GM18870 (cell line): ENCODE results near the gene CDC42EP1.
"Not testable (repeated sequence)": the region's sequence is repeated elsewhere in the genome, so short reads cannot be mapped to it uniquely, and the experiment has no call there.

Experiments used
- ATAC-seq: cut with Tn5 transposase; IDR thresholded peaks from one replicate; pipeline ENCODE4 v1.9.1; 2021; ENCODE audit warnings: moderate library complexity; ENCODE audit not compliant: unreplicated experiment

The CDC42EP1 gene, protein sequence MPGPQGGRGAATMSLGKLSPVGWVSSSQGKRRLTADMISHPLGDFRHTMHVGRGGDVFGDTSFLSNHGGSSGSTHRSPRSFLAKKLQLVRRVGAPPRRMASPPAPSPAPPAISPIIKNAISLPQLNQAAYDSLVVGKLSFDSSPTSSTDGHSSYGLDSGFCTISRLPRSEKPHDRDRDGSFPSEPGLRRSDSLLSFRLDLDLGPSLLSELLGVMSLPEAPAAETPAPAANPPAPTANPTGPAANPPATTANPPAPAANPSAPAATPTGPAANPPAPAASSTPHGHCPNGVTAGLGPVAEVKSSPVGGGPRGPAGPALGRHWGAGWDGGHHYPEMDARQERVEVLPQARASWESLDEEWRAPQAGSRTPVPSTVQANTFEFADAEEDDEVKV

DNA sequence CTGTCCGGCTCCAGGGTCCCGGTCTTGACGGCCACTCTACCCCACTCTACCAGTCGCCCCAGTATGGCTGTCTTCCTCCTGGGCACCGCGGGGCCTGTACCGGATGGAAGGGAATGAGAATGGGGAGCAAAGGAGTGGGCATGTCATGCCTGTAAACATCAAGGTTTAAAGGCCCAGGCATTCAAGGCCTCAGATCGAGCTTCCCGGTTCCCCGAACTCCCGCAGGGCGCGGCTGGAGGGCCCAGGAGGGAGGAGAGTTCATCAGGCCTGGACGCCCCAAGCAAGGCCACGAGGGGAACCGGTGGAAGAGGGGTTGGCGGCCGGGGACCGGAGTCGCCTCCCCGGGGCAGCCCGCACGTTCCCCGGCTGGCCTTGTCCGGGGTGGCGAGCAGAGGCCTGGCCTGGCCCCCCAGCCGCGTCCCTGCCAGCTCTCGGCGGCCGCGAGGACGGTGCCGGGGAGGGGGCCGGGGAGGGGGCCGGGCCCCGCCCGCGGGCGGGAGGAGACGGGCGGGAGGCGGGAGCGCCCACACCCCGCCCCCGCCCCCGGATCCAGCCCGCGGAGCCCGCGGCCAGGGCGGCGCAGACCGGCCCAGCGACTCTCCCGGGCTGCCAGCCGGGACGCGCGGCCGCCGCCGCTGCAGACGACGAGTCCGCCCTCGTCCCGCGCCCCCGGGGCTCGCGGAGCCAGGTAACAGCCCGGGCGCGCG lies at the start of gene CDC42EP1:
CDC42EP1 (plus strand) TSS at position 580 of the 707 bp plus-strand sequence. CDS start 5,870 bp downstream, outside the sequence.
- ATAC-seq = no peak

DNA sequence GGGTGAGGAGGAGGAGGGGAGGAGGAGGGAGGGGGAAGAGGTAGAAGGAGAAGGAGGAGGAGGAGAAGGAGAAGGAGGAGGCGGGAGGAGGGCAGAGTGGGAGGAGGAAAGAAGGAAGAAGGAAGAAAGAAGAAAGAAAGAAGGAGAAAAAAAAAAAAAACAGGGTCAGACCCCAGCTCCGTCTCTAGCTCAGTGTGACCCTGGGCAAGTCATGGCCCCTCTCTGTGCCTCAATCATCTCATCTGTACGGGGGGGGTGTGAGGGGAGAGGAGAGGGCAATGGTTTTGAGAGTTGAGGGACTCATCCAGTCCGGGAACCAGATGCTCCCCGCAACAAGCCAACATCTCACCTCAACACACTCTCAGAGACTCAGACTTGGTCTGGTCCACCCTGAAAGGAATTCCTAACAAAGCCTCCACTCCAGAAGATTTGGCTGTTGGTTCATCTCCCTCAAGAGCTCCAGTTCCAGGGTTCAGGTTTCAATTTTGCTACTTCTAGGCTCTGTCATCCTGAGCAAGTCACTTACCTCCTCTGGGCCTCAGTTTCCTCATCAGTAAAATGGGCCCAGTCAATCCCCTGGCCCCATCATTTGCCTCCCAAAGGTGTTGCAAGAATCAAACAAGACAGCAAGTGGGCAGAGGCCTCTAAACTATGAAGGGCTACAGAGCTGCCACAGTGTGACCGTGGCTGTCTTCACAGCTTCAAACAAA lies 48.7 kb upstream of the CDC42EP1 start:
- ATAC-seq = no peak

DNA sequence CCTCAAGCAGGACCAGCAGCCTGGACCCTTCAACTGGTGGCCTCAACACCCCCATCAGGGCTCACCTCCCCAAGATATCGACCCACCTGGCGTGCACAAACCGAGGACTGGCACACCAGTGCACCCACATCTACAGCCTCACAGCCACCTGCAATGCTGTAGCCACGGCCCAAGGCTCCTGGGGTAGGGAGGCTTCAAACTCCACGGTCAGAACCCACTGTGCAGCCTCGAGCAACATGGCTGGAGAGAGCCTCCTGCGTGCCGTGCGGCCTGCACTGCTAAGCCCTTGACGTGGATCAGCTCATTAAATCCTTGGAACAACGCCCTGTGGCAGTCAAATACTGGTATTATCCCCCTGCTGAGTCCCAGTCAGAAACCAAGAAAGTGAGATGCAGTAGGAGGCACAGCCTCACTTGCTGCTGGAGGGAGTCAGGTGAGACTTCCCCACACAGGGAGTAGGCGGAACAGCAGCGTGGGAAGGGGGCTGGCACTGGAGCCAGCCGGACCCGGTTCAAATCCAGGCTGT lies 45.7 kb upstream of the CDC42EP1 start:
- no peak for ATAC-seq

DNA sequence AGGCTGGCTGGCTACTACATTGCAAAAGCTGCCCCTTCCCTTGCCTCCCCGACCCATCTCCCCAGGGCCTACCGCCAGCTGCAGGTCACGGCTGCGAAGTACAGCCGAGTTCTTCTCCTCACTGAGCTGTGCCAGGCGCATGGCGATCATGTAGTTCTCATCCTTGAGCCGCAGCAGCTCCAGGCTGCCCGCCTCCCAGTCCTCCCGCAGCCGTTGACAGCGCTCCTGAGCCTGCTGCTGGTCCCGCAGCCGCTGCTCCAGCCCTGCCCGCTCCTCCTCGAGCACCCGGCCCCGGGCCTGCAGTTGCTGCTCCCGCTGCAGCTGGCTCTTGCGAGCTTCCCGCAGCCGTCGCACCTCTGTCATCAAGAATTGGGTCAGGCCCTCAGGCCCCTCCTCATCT lies 44.4 kb upstream of the CDC42EP1 start:
- no peak for ATAC-seq

DNA sequence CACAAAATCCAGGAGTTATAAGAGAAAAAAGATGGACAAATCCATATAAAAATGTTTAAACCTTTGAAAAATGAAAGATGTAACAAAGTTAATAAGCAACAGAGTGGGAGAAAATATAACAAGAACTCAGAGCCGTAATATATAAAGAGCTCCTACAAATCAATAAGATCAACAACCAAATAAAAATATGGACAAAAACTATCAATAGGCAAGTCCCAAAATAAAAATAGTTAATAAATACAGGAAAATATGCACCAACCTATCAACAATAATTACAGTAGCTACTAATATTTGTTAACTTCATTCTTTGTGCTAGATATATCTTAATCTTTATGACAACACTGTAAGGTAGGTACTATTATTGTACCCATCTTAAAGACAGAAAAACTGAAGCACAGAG lies 43.8 kb upstream of the CDC42EP1 start:
- ATAC-seq = no peak

DNA sequence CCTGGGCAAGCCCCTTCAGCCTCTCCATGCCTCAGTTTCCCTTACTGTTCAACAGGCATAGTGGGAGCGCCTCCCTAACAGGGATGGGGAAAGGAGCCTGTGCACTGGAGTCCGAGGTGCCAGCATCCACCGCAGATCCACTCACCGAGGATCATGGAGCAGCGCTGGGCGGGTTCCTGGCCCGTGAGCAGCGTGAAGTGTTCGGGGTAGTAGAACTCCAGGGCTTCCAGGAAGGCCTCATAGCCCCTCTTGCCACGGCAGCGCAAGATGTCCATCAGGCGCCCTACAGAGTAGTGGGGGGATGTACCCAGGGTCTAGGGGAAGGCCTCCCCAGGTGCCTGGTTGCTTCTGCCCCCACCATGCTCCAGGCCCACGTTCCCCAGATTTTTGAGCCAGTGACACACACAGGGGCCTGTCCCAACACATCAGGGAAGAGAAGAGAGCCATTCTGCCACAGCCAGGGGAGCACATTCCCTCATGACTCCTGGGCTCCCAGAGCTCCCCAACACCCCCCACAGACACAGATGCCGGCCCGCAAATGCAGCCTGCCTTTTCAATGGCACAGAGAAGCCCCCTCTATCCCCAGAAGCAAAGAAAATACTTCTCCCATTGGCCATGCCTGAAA lies 42.3 kb upstream of the CDC42EP1 start:
- no peak for ATAC-seq

DNA sequence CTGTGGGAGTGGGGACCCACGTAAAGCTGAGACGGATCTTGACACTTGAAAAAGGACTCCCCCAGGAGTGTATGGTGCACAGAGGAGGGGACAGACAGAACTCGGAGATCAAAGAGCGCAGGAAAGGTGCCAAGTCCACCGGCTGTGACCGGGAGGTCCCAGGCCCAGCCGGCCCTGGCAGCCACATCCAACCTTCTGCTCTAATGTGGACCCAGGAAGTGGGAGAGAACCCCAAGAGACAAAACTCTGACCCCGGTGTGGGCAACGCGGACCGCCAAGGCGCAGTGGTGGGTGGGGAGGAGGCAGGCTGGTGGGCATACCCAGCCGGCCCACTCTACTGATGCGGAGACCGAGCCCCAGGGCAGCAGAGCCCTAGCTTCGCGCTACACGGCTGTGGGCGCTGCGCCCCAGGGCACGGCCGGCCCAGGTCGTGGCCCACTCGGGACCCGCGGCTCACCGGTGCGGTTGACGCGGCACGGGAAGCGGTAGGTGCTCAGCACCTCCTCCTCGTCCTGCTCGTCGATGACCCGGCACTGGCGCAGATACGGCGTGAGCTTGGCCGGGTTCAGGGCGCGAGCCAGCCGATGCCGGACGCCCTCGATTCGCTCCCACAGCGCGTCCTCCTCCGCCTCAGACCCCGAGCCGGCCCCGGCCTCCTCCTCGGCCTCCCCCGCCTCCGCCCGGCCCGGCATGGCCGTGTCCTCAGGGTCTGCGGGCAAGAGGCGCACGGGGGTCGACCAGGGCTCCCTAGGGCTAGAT lies 41.6 kb upstream of the CDC42EP1 start:
- ATAC-seq = no peak

DNA sequence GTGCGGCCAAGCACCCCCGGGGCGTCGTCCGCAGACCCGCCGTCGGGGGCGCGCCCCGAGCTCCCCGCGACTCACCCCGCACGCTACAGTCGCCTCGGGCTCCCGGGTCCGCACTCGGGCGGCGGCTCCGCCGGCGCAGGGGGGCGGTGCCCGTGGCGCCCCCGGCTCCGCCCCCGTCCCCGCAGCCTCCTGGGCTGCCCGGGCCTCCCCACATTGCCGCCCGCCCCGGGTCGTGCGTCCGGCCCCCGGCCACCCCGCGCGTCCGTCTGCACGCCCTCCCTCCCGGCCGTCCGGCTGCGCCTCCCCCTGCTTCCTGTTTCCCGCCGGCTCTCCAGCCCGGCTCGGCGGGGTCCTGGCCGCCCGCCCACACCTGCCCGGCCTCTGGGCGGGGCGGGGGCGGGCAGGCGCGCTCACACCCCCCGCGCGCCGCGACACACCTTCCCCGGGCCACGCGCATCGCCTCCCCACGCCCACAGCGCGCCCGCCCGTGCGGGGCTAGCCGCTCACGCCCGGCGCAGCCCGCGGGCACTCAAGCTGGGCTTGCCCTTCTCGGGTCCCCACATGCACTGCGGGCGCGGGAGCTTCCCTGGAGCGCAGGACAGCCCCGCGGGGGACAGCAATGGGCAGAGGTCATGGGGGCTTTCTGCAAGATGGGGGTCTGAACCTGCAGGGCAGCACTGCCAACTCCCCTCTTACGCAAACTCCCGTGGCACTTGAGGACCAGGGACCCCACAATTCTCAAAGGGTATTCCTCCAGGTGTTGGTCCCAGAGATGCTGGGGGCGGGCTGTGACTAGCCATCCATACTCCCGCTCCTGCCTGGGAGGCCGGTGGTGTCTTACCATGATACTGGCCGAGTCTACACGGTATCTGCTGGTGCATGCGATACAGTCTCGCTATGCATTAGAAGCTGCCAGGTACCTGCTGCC lies 40.7 kb upstream of the CDC42EP1 start, which contains the start of gene CARD10:
CARD10 (minus strand) TSS at position 148 of the 928 bp plus-strand sequence. CDS start 215 bp downstream, outside the sequence.
- no peak for ATAC-seq

DNA sequence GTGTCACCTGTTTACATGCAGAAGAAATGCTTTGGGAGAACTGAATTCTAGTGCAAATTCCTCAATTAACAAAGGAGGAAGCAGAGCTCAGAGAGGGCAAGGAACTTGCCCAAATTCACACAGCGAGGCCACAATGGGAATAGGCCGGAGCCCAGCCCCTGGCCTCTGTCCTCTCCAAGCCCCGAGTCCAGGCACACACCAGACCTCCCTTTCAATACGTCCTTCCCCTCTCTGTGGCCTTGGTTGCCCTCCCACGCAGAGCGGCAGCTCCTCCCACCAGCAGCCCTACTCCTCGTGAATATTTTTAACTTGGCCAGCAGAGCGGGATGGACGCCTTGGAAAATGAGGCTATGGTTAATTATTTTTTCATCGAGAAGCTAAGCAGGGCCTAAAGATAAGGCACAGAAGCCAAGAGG lies 39.5 kb upstream of the CDC42EP1 start:
- no peak for ATAC-seq

DNA sequence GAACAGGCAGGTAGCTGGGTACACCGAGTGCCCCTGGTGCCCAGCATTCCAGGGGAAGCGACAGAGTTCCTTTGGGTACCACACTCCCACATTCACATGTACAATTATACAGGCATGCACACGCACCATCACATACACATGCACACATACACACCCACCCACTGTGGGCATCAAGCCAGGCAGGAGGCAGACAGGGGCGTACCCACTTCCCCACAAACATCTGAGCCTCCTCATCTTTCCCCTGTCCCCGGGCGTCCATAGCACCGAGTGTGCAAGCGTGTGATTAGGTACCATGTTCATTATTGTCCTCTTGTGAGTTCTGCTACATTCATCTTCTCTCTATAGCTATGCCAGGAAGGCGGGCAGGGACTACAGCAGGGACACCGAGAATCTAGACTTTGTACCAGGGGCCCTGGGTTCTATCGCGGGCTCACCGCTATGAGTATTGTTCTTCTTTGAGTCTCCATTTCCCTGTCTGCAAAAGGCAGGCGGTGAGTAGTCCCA lies 39.0 kb upstream of the CDC42EP1 start:
- ATAC-seq = no peak

DNA sequence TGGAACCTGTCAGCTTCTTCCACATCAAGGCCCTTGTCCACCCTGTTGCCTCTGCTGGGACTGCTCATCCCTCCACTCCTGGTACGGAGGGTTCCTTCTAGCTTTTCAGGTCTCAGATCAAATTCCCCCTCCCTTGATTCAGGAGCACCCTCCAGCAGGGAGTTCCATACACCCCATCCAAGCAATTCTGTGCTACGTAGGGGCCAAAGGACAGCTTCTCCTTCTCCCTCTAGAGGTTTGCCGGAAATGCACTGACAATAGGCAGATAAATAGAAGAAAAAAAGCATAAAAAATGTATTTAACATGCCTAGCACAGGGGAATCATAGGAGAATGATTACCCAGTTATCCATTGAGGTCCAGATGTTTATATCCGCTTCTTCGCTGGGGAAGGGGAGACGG lies 37.8 kb upstream of the CDC42EP1 start:
- no peak for ATAC-seq

DNA sequence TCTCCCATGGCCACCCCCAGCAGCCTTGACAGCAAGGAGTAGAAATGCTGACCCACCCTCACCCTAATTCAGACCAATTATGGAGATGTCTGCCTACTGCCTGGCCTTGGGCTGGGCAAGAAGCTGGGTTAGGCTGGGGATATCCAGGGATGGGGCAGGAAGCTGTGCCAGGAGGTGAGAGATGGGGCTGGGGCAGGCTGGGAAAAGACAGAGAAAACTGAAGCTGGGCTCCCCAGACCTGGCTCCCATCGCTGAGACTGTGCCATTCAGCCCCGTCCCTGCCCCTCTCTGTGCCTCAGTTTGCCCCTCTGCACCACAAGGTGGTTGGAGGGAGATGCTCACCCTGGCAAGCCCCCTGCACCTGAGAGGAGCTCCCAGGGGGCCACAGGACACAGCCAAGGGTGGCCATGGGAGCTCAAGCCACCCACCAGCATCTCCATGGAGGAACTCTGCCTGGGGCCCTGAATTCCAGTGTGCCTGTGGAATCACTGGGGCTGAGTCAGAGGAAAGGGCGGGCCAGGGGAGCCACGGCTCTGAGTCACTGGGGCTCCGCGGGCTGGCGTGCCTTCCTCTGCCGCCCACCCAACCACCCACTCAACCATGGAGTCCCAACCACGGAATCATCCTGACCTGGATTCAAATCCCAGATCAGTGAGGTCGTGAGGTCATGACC lies 35.1 kb upstream of the CDC42EP1 start:
- no peak for ATAC-seq

DNA sequence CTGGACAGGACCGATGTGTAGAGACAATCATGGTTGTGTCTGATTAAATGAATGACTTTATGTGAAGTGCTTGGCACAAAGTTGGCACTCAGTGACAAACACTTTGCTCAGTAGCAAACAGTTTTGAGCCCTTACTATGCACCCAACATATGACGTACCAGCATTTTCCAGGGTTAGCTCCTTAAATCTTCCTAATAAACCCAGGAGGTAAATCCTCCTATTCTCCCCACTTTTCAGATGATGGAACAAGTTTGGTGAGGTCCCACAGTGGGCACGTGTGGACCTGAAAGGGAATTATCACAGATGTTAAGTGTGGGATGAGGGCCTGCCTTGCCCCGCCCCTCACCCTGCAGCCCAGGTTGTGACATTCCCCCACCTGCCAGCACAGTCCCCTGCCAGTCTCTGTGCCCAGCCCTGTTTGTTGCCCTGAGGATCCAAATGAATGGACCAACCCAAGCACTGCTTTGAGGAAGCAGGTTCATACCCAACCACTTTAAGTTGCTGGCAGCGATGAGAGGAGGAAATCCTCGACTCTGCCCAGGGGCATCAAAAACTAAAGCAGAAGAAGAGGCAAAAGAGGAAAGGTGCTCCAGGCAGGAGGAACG lies 34.4 kb upstream of the CDC42EP1 start:
- ATAC-seq = no peak

DNA sequence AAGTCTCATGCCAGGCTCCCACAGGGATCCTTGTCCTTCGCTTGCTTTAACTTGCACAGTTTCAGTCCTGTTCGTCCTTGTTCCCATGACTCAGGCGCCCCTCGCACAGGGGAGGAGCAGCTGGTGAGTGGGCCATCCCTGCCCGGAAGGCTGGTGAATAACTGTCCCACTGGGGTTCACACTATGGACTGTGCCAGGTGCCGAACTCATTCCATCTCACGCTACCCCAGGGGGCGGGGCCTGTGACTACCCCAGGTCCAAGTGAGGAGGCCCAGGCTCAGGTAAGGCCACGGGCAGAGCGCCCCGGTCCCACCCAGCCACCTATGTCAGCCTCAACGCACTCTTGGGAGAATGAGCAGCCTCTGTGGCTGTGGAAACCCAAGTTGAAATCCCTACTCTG lies 33.9 kb upstream of the CDC42EP1 start:
- no peak for ATAC-seq

DNA sequence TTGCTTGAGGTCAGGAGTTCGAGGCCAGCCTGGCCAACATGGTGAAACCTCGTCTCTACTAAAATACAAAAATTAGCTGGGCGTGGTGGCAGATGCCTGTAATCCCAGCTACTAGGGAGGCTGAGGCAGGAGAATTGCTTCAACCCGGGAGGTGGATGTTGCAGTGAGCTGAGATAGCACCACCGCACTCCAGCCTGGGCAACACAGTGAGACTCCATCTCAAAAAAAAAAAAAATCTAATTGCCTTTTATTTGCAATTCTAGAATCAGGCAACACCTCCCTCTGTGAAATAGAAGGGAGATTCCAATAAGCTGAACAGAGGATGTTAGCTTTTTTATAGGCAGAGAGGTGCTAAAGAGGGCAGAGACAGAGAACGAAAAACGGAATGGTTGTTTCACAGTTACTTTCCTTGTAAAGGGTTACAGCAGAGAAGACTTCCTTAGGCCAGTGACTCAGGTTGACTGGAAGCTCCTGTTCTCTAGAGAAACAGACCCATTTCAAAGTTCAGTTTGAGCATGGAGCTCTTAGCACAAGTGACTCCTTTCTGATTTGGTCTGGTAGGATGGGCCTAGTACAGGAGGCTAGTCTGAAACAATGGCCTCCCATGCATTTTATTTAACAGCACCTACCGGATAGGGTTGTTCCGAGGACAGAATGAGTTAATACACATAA lies 33.1 kb upstream of the CDC42EP1 start:
- ATAC-seq = not testable (repeated sequence)

DNA sequence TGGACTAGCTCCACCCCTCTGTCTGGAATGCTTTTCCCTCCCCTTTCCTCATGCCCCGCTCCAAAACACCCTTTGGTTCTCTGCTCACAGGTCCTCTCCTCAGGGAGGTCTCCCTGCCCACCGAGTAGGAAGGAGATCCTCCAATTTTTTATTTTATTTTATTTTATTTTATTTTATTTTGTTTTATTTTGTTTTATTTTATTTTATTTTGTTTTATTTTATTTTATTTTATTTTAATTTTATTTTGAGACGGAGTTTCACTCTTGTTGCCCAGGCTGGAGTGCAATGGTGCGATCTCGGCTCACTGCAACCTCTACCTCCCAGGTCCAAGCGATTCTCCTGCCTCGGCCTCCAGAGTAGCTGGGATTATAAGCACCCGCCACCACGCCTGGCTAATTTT lies 32.3 kb upstream of the CDC42EP1 start:
- not testable (repeated sequence) for ATAC-seq

DNA sequence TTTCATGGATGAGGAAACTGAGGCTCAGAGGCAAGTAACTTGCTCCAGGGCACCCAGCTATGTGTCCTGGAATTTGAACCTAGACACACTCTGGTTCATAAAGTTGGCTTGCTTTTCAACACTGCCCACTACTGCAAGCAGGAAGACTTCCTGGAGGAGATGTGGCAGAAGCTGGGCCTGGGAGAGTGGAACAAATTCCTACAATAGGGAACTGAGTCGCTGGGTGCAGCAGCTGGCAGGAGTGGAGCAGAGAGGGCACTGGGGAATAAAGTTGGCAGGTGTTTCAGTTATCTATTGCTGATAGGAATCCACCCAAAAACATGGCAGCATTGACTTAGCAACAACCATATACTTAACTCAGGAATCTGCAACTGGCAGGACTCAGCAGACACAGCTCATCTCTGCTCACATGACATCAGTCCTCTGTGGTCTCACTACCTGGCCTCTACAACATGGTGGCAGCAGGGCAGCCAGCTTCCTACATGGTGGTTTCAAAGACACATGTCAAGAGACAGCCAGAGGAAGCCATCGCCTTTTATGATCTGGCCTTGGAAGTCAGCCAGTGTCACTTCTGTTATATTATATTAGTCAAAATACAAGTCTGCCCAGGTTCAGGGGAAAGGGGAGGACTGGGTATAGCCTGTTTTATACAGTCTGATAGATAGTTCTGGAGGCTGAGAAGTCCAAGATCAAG lies 30.5 kb upstream of the CDC42EP1 start:
- no peak for ATAC-seq
